CD4-positive, CD25-positive, alpha-beta regulatory T cell (primary cell): ENCODE measurements around the gene CSNK1G1. TPM values are rescaled to one million over a fixed set of nuclear protein-coding genes. Genes with fewer than 3 reads are reported as not detected.
A peak's percentile ranks its signal among the peaks of the same experiment; 100 is the strongest.

ENCODE experiments used
- ATAC-seq, 2 donors: fragments of 150-1000 bp; cut with Tn5 transposase; one replicate each; pipeline ENCODE4 v1.10.0; 2021; ENCODE audit warnings: low read depth in 2 of 2, moderate number of reproducible peaks in 2 of 2, moderate library complexity in 1 of 2
- DNase-seq, 3 donors: peaks; one replicate each; pipeline versions ENCODE4 v3.0.0 to v3.0.0-alpha.2; 2012 to 2022; ENCODE audit warnings: mixed read lengths in 1 of 3
- H3K27ac ChIP-seq: one replicate; pipeline ENCODE4 v1.7.0; 2013; ENCODE audit warnings: mild to moderate bottlenecking, low read length; ENCODE audit not compliant: insufficient read depth, poor library complexity, severe bottlenecking
- H3K27me3 ChIP-seq: one replicate; pipeline ENCODE4 v1.7.0; 2013; ENCODE audit warnings: low read length; ENCODE audit not compliant: control insufficient read depth, insufficient read depth
- H3K36me3 ChIP-seq: one replicate; pipeline ENCODE4 v1.7.0; 2013; ENCODE audit warnings: mild to moderate bottlenecking, low read length, moderate library complexity; ENCODE audit not compliant: control insufficient read depth, insufficient read depth
- H3K4me1 ChIP-seq: 2 replicates; pipeline ENCODE4 v1.7.0; 2013; ENCODE audit warnings: mild to moderate bottlenecking, low read length; ENCODE audit not compliant: insufficient read depth, control insufficient read depth, poor library complexity, severe bottlenecking
- H3K4me3 ChIP-seq: one replicate; pipeline ENCODE4 v1.7.0; 2013; ENCODE audit warnings: low read depth, mild to moderate bottlenecking, low read length, moderate library complexity
- H3K9me3 ChIP-seq, 2 experiments: 1 replicate in 1 of 2; 2 replicates in 1 of 2; pipeline ENCODE4 v1.7.0; 2013; ENCODE audit warnings: low read length in 2 of 2, mild to moderate bottlenecking in 1 of 2, moderate library complexity in 1 of 2; ENCODE audit not compliant: control insufficient read depth in 2 of 2
- H3K27ac Mint-ChIP-seq, 3 donors: one replicate each; pipeline ENCODE4 v1.8.0; 2020 to 2022; ENCODE audit warnings: mild to moderate bottlenecking in 3 of 3, mixed read lengths in 3 of 3, moderate library complexity in 2 of 3
- H3K27me3 Mint-ChIP-seq: one replicate; pipeline ENCODE4 v1.8.0; 2022; ENCODE audit warnings: mild to moderate bottlenecking, mixed read lengths
- H3K36me3 Mint-ChIP-seq: one replicate; pipeline ENCODE4 v1.8.0; 2020; ENCODE audit warnings: mixed read lengths
- H3K4me1 Mint-ChIP-seq, 4 donors: one replicate each; pipeline ENCODE4 v1.8.0; 2020 to 2022; ENCODE audit warnings: mixed read lengths in 4 of 4, mild to moderate bottlenecking in 1 of 4
- H3K4me3 Mint-ChIP-seq, 4 donors: one replicate each; pipeline ENCODE4 v1.8.0; 2020 to 2022; ENCODE audit warnings: mild to moderate bottlenecking in 4 of 4, mixed read lengths in 4 of 4, moderate library complexity in 3 of 4
- H3K9me3 Mint-ChIP-seq, 7 donors: one replicate each; pipeline ENCODE4 v1.8.0; 2020 to 2022; ENCODE audit warnings: mixed read lengths in 7 of 7, mild to moderate bottlenecking in 3 of 7, moderate library complexity in 2 of 7
- polyA plus RNA-seq, 4 donors: library from polyadenylated mRNA; unstranded; fragments of 300-500 nt; fragmentation: Illumina TruSeq; gene quantifications; one replicate each; pipeline ENCODE4 v1.2.3, GENCODE V29; 2021
- total RNA-seq: library from RNA; stranded (reverse); gene quantifications from one replicate; pipeline ENCODE4 v1.2.3, GENCODE V29; 2022

CSNK1G1 gene
- total and polyA plus RNA-seq, 5 donors from 2014 or later = 14.4 to 27.6 (median 15.1) TPM

DNA sequence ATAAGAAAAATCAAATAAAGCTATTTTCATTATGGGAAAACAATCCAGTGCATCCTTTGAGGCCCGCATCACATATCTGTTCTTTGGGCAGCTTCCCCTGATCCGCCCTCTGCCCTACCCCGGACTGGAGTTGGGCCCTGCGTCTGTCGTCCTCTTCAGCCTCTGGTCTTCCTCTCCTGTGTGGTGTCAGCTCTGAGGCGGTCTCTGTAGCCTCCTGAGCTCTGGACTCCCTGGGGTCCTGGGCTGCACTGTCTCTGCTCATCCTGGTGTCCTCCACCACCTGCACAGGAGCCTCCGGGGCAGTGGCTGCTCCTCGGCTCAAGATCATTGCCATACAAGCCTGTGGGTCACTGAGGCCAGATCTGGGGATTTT lies 211.8 kb downstream of the CSNK1G1 start:
- Histone ChIP-seq H3K4me3 (no peak overlapping the region), H3K4me1 (no peaks in the 10 kb centered on the region), H3K9me3 (no peaks in the 10 kb centered on the region), H3K27ac (no peak overlapping the region), H3K36me3 (peaks cover 32% of the 10 kb centered on the region), H3K27me3 (no peaks in the 10 kb centered on the region)
- ATAC-seq (no peak), DNase-seq (no peak)
- H3K9me3 Mint-ChIP-seq = no peaks in the 10 kb centered on the region
- no peak overlapping the region for H3K4me3 Mint-ChIP-seq
- H3K36me3 Mint-ChIP-seq = peaks cover 25% of the 10 kb centered on the region
- H3K4me1 Mint-ChIP-seq = peaks cover 0 to 5% (median 3%) of the 10 kb centered on the region in 4 donors
- H3K27ac Mint-ChIP-seq = no peak overlapping the region
- H3K27me3 Mint-ChIP-seq = peaks cover 5% of the 10 kb centered on the region

GRCh38 chr15:64143276-64143675 lies 212.7 kb downstream of the CSNK1G1 start:
- no peak for DNase-seq
- H3K9me3 Mint-ChIP-seq = no peaks in the 10 kb centered on the region
- peaks cover 26% of the 10 kb centered on the region for H3K36me3 Mint-ChIP-seq
- no peak overlapping the region for H3K27ac Mint-ChIP-seq
- H3K27me3 Mint-ChIP-seq = peaks cover 4% of the 10 kb centered on the region
- no peak for ATAC-seq
- Histone ChIP-seq H3K27ac (no peak overlapping the region), H3K4me3 (no peak overlapping the region), H3K4me1 (no peaks in the 10 kb centered on the region), H3K36me3 (peaks cover 38% of the 10 kb centered on the region), H3K27me3 (no peaks in the 10 kb centered on the region), H3K9me3 (no peaks in the 10 kb centered on the region)
- H3K4me1 Mint-ChIP-seq = peaks cover 0 to 2% (median 0%) of the 10 kb centered on the region in 4 donors
- no peak overlapping the region for H3K4me3 Mint-ChIP-seq

DNA sequence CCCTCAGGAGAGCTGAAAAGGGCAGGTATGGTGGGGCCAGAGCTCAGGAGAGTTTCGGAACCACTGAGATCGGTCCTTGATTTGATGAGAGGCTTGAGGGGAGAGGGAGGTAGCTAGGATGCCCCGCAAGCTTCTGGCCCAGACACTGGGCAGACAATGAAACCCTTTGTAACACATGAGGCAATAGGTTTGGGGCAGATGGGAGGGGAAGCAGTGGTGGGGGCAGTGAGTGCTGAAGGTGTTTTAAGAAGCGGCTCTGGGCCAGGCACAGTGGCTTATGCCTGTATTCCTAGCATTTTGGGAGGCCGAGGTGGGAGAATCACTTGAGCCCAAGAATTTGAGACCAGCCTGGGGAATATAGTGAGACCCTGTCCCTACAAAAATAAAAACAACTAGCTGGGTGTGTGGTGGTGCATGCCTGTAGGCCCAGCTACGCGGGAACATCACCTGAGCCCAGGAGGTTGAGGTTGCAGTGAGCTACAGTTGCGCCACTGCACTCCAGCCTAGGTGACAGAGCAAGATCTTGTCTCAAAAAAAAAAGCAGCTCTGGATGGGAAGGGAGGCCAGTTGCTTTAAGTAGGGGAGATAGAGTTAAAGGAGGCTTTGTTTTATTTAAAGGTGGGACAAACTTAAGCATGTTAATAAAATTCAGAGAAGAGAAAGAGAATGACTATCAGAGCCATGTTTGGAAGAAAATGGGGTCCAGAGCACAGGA lies 214.0 kb downstream of the CSNK1G1 start:
- Mint-ChIP-seq H3K27ac (peak overlapping the region in 2 of 3 donors; percentile 61 to 78), H3K4me3 (no peak overlapping the region), H3K36me3 (peaks cover 36% of the 10 kb centered on the region), H3K4me1 (peaks cover 0 to 2% (median 0%) of the 10 kb centered on the region in 4 donors), H3K9me3 (no peaks in the 10 kb centered on the region), H3K27me3 (peaks cover 4% of the 10 kb centered on the region)
- H3K36me3 ChIP-seq = peaks cover 51% of the 10 kb centered on the region
- no peak overlapping the region for H3K27ac ChIP-seq
- H3K4me1 ChIP-seq = no peaks in the 10 kb centered on the region
- no peak for ATAC-seq
- no peak overlapping the region for H3K4me3 ChIP-seq
- DNase-seq = no peak
- H3K27me3 ChIP-seq = no peaks in the 10 kb centered on the region
- H3K9me3 ChIP-seq = no peaks in the 10 kb centered on the region

DNA sequence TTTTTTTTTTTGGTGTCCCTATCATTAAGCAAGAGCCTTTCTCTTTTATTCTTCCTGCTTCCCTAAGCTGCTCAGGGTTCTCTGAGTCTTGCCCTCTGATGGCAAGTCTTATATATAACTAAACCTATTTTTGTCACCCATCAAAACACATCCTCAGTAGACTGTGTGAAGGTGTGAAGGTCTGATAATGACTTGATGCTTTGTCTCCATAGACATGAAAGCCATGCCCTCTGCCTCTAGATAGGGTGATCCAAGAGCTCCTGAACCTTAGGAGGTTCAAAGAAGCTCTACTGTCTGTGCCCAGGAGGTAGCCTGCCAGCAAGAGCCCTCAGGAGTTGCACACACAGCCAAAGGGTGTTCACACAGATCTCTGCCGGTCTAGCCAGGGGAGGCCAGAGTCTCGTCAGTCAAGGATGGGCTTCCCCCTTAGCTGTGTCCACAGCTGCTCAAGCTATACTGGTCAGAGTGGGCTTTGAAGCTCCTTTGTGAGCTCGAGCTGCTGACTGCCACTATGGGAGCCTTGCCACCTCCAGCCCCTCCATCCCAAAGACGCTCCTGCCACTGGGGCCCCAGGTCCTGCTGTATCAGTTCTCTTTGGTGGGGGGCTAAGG lies 217.5 kb downstream of the CSNK1G1 start:
- H3K4me3 ChIP-seq = no peak overlapping the region

DNA sequence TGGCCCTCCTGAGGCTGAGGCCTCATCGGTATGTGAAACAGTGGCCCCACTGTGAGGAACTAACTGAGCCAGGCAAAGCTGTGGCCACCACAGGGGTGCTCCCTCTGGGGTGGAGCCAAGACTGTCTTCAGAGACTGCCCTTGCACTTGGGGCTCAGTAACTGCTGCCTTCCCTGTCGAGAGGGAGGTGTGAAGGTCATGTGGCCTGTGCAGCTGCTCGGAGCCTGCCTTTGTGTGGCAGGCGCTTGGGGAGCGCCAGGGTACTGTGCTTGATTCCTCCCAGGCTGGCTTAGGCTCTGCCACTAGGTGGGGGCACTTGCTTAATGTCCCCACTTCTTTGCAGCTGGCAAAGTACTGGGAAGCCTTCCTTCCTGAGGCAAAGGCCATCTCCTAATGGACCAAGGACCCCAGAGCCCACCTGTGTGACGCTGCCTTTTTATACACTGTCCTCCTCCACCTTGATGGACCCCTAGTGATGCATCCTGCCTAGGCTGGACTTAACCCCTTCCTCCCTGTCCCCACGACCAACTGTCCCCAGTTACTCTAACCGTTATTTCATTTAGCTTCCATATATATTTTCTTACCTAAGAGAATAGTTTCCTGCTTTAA lies 218.6 kb downstream of the CSNK1G1 start:
- Histone ChIP-seq H3K9me3 (no peaks in the 10 kb centered on the region), H3K36me3 (peaks cover 67% of the 10 kb centered on the region), H3K4me1 (no peaks in the 10 kb centered on the region), H3K4me3 (no peak overlapping the region), H3K27me3 (no peaks in the 10 kb centered on the region), H3K27ac (no peak overlapping the region)
- no peak for ATAC-seq
- no peak overlapping the region for H3K27ac Mint-ChIP-seq
- no peak for DNase-seq
- no peaks in the 10 kb centered on the region for H3K4me1 Mint-ChIP-seq
- peaks cover 4% of the 10 kb centered on the region for H3K27me3 Mint-ChIP-seq
- peaks cover 50% of the 10 kb centered on the region for H3K36me3 Mint-ChIP-seq
- no peaks in the 10 kb centered on the region for H3K9me3 Mint-ChIP-seq
- peak overlapping the region in 1 of 4 donors; percentile 16 for H3K4me3 Mint-ChIP-seq

More for the DNA sequence above, 217.5 kb downstream of the CSNK1G1 start:
- no peaks in the 10 kb centered on the region for H3K9me3 Mint-ChIP-seq
- no peak overlapping the region for H3K4me3 Mint-ChIP-seq
- Histone ChIP-seq H3K27ac (no peak overlapping the region), H3K27me3 (no peaks in the 10 kb centered on the region), H3K36me3 (peaks cover 62% of the 10 kb centered on the region), H3K9me3 (no peaks in the 10 kb centered on the region), H3K4me1 (no peaks in the 10 kb centered on the region)
- peaks cover 45% of the 10 kb centered on the region for H3K36me3 Mint-ChIP-seq
- DNase-seq = no peak
- H3K27me3 Mint-ChIP-seq = peaks cover 4% of the 10 kb centered on the region
- ATAC-seq = no peak
- no peak overlapping the region for H3K27ac Mint-ChIP-seq
- no peaks in the 10 kb centered on the region for H3K4me1 Mint-ChIP-seq

- no peak overlapping the region for H3K4me3 Mint-ChIP-seq
- H3K4me3 ChIP-seq = no peak overlapping the region
- peaks cover 1% of the 10 kb centered on the region for H3K27me3 Mint-ChIP-seq
- H3K9me3 Mint-ChIP-seq = no peaks in the 10 kb centered on the region
- H3K36me3 Mint-ChIP-seq = peaks cover 55% of the 10 kb centered on the region
- no peaks in the 10 kb centered on the region for H3K9me3 ChIP-seq
- ATAC-seq = no peak
- no peak for DNase-seq
- no peaks in the 10 kb centered on the region for H3K4me1 ChIP-seq
- H3K4me1 Mint-ChIP-seq = no peaks in the 10 kb centered on the region
- no peak overlapping the region for H3K27ac ChIP-seq
- H3K27me3 ChIP-seq = no peaks in the 10 kb centered on the region
- H3K27ac Mint-ChIP-seq = peak overlapping the region in 1 of 3 donors; percentile 35
- H3K36me3 ChIP-seq = peaks cover 72% of the 10 kb centered on the region
These were observed 219.6 kb downstream of the CSNK1G1 start for GRCh38 chr15:64136347-64136746.

- H3K27me3 Mint-ChIP-seq = no peaks in the 10 kb centered on the region
- H3K36me3 Mint-ChIP-seq = peaks cover 63% of the 10 kb centered on the region
- H3K36me3 ChIP-seq = peaks cover 86% of the 10 kb centered on the region
These were observed 221.6 kb downstream of the CSNK1G1 start for GRCh38 chr15:64134345-64134829.

More at GRCh38 chr15:64134345-64134829, 221.6 kb downstream of the CSNK1G1 start:
- Histone ChIP-seq H3K27ac (no peak overlapping the region), H3K4me3 (no peak overlapping the region), H3K9me3 (no peaks in the 10 kb centered on the region), H3K4me1 (no peaks in the 10 kb centered on the region), H3K27me3 (no peaks in the 10 kb centered on the region)
- no peak for ATAC-seq
- Mint-ChIP-seq H3K4me1 (no peaks in the 10 kb centered on the region), H3K27ac (no peak overlapping the region), H3K9me3 (no peaks in the 10 kb centered on the region), H3K4me3 (no peak overlapping the region)
- no peak for DNase-seq
